ENCODE data around the gene COL7A1.
"Not testable (repeated sequence)": the region's sequence is repeated elsewhere in the genome, so short reads cannot be mapped to it uniquely, and the experiment has no call there.

COL7A1 gene

GRCh38 chr3:48543271-48543866 lies 51.8 kb downstream of the COL7A1 start:
- no peak for DNase-seq (ENCODE audit: low spot score)

DNA sequence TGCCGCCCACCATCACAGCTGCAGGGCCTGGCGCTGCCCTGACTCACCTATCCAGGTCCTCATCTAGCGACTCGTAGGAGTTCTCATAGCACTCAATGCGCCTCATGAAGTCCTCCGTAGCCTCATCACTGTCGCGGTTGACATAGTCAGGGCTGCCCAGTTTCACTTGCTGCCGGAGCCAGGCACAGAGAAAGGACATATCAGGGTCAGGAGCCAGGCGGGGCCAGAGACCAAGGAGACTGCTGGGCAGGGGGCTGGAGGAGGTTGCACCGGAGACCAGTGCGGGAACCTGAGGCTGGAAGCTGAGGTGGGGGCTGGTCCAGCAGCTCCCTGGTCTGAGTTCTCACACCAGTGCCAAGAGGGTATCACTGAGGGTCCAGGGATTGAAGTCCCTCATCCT lies 56.7 kb downstream of the COL7A1 start:
- no peak for DNase-seq (ENCODE audit: low spot score)

DNA sequence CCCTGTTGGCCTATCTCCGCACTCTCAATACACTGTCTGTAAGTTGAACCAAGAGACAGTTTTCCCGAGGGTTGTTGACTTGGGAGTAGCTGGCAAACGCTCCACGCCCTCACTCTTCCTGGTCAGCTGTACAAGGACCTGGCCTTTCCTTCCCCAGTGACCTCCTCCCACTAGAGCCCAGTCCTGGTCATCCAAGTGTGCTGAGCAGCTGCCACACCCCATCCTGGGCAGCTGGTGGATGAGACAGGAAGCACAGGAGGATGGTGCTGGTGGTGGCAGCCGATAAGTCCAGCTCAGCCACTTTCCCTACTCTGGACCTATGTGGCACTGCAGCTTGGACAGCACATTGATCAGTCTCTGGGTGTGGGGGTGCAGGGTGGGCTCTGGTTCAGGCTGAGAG lies 58.3 kb downstream of the COL7A1 start:
- DNase-seq (ENCODE audit: low spot score), result no peak

DNA sequence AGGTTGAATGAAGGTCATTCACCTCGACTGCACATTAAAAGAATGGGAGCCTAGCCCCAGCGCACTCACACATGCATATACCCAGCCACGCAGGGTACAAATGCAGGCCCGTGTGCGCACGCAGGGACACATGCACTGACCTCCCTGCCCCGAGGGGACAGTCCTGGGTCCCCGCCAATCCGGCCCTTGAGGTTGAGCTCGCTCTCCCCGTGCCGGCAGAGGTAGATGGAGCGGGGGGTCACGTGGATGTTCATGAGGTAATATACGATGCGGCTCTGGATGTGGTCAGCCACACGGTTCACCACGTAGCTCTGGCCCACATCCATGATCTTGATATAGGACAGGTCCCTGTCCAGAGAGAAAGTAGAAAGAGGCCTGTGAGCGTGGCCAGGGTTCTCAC lies 59.0 kb downstream of the COL7A1 start:
- DNase-seq (ENCODE audit: low spot score), result no peak

- DNase-seq (ENCODE audit: low spot score), result no peak
Measured at GRCh38 chr3:48535578-48535977, 59.6 kb downstream of the COL7A1 start.

GRCh38 chr3:48532977-48533337 lies 62.2 kb downstream of the COL7A1 start:
- no peak for DNase-seq (ENCODE audit: low spot score)

DNA sequence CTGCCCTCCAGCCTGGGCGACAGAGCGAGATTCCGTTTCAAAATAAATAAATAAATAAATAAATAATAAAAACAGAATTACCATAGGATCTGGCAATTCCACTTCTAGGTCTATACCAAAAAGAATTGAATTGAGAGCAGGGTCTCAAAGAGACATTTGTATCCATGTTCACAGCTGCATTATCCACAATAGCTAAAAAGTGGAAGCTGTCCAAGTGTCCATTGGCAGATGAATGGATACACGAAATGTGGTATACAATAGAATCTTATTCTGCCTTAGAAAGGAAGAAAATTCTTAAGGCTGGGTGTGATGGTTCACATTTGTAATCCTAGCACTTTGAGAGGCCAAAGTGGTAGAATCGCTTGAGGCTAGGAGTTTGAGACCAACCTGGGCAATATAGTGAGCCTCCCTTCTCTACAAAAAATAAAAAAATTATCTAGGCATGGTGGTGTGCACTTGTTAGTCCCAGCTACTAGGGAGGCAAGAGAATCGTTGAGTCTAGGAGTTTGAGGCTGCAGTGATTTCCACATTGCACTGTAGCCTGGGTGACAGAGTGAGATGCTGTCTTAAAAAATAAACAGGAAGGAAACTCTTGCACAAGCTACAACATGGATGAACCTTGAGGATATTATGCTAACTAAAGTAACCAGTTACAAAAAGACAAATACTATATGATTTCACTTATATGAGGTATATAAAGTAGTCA lies 62.7 kb downstream of the COL7A1 start:
- DNase-seq (ENCODE audit: low spot score), result no peak

- DNase-seq (ENCODE audit: low spot score), result not testable (repeated sequence)
Measured at GRCh38 chr3:48530701-48531100, 64.4 kb downstream of the COL7A1 start.

DNA sequence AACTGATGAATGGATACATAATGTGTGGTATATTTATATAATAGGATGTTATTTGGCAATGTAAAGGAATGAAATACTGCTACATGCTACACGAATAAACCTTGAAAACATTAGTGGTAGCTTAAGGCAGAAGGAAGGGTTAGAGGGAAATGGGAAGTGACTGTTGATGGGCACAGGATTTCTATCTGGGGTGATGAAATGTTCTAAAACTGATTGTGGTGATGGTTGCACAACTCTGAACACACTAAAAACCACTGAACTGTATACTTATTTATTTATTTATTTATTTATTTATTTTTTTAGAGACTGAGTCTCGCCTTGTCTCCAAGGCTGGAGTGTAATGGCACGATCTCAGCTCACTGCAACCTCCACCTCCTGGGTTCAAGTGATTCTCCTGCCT lies 66.4 kb downstream of the COL7A1 start:
- no peak for DNase-seq (ENCODE audit: low spot score)

GRCh38 chr3:48528048-48528447 lies 67.1 kb downstream of the COL7A1 start:
- no peak for DNase-seq (ENCODE audit: low spot score)

DNA sequence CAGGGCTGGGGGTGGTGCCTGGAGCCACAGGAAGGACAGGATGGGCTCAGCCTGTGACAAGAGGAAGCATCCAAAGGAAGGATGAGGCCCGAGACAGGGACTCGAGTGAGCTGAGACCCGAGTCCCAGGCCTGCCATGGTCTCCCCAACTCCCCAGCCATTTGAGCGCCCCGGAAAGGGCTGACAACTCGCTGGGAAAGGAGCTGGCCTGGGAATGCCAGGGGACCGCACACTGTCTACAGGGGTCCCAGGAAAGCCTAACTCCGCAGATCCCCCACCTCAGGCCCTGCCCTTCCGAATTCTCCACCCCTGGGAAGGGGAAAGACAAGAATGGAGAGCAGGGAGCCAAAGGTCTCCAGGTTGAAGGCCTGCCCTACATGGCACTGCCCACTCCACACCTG lies 70.2 kb downstream of the COL7A1 start:
- DNase-seq (ENCODE audit: low spot score), result no peak

- no peak for DNase-seq (ENCODE audit: low spot score)
Measured at GRCh38 chr3:48521635-48522034, 73.5 kb downstream of the COL7A1 start.

GRCh38 chr3:48519277-48519643 lies 75.9 kb downstream of the COL7A1 start:
- no peak for DNase-seq (ENCODE audit: low spot score)

DNA sequence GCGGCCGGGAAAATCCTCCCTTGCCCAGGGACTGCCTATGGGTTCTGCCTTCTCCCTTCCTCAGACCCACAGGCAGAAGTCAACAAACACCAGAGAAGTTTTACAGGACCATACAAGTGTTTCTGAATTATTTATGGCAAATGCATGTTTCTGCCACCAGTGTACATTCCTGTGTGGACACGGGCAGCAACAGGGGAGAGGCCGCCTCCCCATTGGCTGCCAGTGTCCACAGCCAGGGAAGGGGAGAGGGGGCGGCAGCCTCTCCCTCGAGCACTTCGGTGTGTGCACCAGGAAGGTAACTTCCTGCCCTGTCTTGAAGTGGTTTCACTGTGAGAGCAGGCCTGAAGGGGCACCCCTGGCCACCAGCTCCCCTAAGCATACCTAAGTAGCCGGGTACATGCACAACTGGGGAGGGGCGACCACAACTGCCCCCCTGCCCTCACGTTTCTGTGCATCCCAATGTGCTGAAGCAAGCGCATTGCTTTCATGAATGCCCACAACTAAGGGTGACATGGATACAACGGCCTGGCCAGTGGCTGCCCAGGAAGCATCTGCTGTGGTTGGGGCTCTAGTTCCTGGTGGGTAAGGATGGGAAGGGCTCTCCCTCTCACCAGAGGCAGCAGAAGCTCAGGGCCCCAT lies 76.4 kb downstream of the COL7A1 start:
- no peak for DNase-seq (ENCODE audit: low spot score)

DNA sequence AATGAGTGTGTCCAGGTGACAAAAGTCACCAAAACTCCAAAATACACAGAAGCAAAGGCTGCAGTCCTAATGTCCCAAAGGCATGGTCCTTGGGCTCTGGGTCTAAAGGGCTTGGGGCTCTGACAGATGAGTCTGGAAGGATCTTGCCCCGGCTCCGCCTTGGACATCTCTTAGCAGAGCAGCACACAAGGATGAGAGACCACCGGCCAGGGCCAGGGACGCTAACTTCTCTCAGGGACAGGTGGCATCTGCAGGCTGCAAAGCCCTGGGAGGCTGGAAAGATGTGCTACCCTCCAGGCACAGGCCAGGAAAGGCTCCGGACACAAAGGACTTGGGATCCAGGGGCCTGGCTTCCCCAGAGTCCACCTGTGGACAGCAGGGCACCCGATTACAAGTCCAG lies 77.1 kb downstream of the COL7A1 start:
- no peak for DNase-seq (ENCODE audit: low spot score)

- DNase-seq (ENCODE audit: low spot score), result no peak
Measured at GRCh38 chr3:48516571-48516970, 78.6 kb downstream of the COL7A1 start.

DNA sequence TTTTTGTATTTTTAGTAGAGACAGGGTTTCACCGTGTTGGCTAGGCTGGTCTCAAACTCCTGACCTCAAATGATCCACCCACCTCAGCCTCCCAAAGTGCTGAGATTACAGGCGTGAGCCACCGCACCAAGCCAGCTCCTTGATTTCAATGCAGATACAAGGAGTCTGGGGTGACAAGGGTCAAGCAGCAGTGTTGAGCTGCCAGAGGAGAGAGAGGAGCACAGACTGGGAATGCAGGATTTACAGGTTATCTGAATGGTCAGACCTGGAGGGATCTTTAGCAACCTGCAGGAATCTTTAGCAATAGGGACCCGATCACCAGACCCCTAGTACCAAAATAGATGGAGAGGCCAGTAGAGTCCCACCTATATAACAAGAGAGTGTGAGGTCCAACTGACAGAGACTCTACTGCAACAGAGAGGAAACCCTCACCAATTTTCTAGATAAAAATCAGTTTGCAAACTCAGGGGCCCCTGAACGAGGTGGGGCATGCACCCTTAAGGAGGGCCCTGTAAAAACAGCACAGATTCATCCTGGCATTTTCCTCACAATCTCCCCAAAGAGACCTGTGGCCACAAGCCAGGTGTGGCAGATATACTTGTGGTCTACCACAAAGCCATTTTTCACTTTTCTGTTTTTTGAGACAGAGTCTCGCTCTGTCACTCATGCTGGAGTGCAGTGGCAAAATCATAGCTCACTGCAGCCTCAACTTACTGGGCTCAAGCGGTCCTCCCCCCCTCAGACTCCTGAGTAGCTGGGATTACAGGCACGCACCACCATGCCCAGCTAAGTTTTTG lies 80.5 kb downstream of the COL7A1 start:
- no peak for DNase-seq (ENCODE audit: low spot score)
